MM.1S (cell line): Measurements from ENCODE around the gene MOCOS.

ENCODE experiments used
- EZH2 ChIP-seq: fragments of 300-600 bp; sonication (generic); optimal IDR thresholded peaks from 2 replicates; pipeline ENCODE3; 2017; ENCODE audit warnings: low read depth, mild to moderate bottlenecking, antibody characterized with exemption, low read length, mixed read lengths
- TF ChIP-seq, protein P1 (sequence below): fragments of 300-600 bp; sonication (generic); IDR thresholded peaks from 2 replicates; pipeline ENCODE4 v1.5.1; 2016; ENCODE audit warnings: antibody characterized with exemption, low read length, mixed read lengths

DNA sequence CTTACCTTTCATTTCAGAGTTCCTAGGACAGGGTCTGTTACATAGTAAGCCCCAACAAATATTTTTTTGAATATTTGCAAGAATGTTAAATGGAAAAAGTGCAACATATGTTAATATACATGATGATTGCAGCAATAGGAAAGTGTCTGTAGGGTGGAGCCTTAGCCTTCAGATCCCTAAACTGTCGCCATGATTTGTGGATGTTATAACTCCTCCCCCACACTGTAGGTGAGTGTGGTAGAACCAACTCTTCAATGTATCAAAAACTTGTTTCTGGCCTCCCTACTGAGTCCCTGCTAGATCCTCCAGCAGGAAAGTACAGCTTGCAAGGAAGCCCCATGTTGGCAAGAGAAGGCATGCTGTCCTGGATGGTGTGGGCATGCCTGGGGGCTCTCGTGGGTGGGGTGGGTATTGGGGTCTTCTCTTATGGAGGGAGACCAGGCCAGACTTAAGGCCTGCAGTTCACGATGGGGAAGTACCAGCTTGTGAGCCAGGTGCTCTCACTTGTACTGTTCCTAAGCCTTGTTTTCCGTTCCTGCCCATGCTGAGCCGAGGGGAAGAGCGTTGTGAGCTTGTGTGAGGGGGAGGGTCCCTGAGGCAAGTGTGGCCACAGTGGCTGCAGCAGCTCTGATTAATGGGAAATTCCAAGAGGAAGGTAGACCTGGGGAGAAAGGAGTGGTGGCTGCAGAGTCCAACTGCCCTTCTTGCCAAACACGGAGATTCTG is 121.6 kb downstream of the MOCOS start:
- TF ChIP-seq, protein P1, sequence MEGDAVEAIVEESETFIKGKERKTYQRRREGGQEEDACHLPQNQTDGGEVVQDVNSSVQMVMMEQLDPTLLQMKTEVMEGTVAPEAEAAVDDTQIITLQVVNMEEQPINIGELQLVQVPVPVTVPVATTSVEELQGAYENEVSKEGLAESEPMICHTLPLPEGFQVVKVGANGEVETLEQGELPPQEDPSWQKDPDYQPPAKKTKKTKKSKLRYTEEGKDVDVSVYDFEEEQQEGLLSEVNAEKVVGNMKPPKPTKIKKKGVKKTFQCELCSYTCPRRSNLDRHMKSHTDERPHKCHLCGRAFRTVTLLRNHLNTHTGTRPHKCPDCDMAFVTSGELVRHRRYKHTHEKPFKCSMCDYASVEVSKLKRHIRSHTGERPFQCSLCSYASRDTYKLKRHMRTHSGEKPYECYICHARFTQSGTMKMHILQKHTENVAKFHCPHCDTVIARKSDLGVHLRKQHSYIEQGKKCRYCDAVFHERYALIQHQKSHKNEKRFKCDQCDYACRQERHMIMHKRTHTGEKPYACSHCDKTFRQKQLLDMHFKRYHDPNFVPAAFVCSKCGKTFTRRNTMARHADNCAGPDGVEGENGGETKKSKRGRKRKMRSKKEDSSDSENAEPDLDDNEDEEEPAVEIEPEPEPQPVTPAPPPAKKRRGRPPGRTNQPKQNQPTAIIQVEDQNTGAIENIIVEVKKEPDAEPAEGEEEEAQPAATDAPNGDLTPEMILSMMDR, result no peak
- TF ChIP-seq EZH2, result no peak
